Stomach (tissue), 19 donors: Measurements from ENCODE around the gene ARID5A. TPM values are rescaled to one million over a fixed set of nuclear protein-coding genes. Genes with fewer than 3 reads are reported as not detected.
A peak's percentile ranks its signal among the peaks of the same experiment; 100 is the strongest.

Source experiments
- DNase-seq, 2 donors: peaks; one replicate each; pipeline versions ENCODE4 v3.0.0 to v3.0.0-alpha.2; 2013 to 2019
- H3K27ac ChIP-seq, 5 donors: fragments of 200-600 bp in 4 of 5; sonication (generic) in 4 of 5; one replicate each; pipeline ENCODE4 v1.5.1; 2013 to 2019; ENCODE audit warnings: mild to moderate bottlenecking in 1 of 5, moderate library complexity in 1 of 5
- H3K27me3 ChIP-seq, 3 donors: fragments of 200-600 bp; sonication (generic); one replicate each; pipeline ENCODE4 v1.5.1; 2017 to 2019; ENCODE audit warnings: mixed run types in 1 of 3
- H3K36me3 ChIP-seq, 4 donors: fragments of 200-600 bp; sonication (generic); 1 replicate in 3 of 4; 2 replicates in 1 of 4; pipeline ENCODE4 v1.5.1; 2016 to 2019
- H3K4me1 ChIP-seq, 4 donors: fragments of 200-600 bp; sonication (generic); one replicate each; pipeline ENCODE4 v1.5.1; 2016 to 2019
- H3K4me3 ChIP-seq, 4 donors: fragments of 200-600 bp; sonication (generic) in 3 of 4; one replicate each; pipeline ENCODE4 v1.5.1; 2016 to 2019; ENCODE audit warnings: mild to moderate bottlenecking in 1 of 4
- H3K9me3 ChIP-seq, 4 donors: fragments of 200-600 bp; sonication (generic); one replicate each; pipeline ENCODE4 v1.5.1; 2016 to 2019
- CTCF ChIP-seq, 7 experiments: fragments of 450-650 bp in 4 of 7; fragments of 200-600 bp in 3 of 7; sonication (generic) in 3 of 7; IDR thresholded peaks; one replicate each; pipeline ENCODE4 v1.5.1; 2016 to 2019; ENCODE audit warnings: antibody characterized with exemption in 7 of 7, control low read depth in 2 of 7, mild to moderate bottlenecking in 1 of 7
- EP300 ChIP-seq: sonication (generic); formaldehyde crosslinking; IDR thresholded peaks from one replicate; pipeline ENCODE4 v1.6.1; 2017; ENCODE audit warnings: antibody characterized with exemption
- POLR2A ChIP-seq, 4 donors: fragments of 450-650 bp; IDR thresholded peaks; one replicate each; pipeline ENCODE4 v1.6.1; 2016; ENCODE audit warnings: antibody characterized with exemption in 4 of 4, control low read depth in 2 of 4, mild to moderate bottlenecking in 1 of 4, moderate library complexity in 1 of 4
- POLR2AphosphoS5 ChIP-seq, 3 donors: sonication (generic); formaldehyde crosslinking; IDR thresholded peaks; one replicate each; pipeline ENCODE4 v1.6.1; 2016; ENCODE audit warnings: antibody characterized with exemption in 3 of 3
- WGBS, 5 donors: extraction: QIAGEN DNeasy Blood & Tissue Kit in 3 of 5; methylation state at CpG; one replicate each; pipeline versions ENCODE4 v1.1.5 to v1.1.7; 2013 to 2018; 5-methylcytosine and 5-hydroxymethylcytosine counted together
- intact Hi-C: fragments of 100-400 bp; cut with DNase I; formaldehyde crosslinking; loops from one replicate; pipeline ENCODE4 v1.15.1; 2023; ENCODE audit warnings: low total_unique reads
- long read RNA-seq, 10 donors: transcript quantifications; one replicate each; lab custom pipeline, GENCODE V29; 2026
- polyA plus RNA-seq, 3 donors: library from polyadenylated mRNA; stranded (reverse); fragments of 200-250 nt; gene quantifications; one replicate each; pipeline ENCODE4 v1.2.3, GENCODE V29; 2013
- total RNA-seq, 5 donors: library from RNA; depleted of rRNA; stranded (reverse); fragments of >200 nt; gene quantifications; one replicate each; pipeline versions ENCODE4 v1.1.0 to v1.2.3, GENCODE V29; 2014 to 2016
- donor health status: healthy with polysubstance abuse.
- donor health status: Bipolar disorder and iron deficiency.
- donor health status: healthy.

Gene ARID5A
- total RNA-seq (10 to 100 TPM in 3 of 5 donors, 1 to 10 TPM in 2; 1.2 to 26.8 (median 13.6) TPM), polyA plus RNA-seq (10 to 100 TPM; 12.2 to 17.3 (median 15.7) TPM)
- long read RNA-seq, donor 1 = 0 reads
- long read RNA-seq, donor 2, transcript ARID5A-201 (7 exons, 2,188 nt) = major isoform, 5 of 5 reads
- long read RNA-seq, donor 2, partial matches to known transcripts = 0 of 5 reads
- long read RNA-seq, donor 2, other reads (novel, unspliced or antisense) = 0 of 5 reads
- long read RNA-seq, donor 3, partial matches to known transcripts = 0 of 1 reads
- long read RNA-seq, donor 3, other reads (novel, unspliced or antisense) = 0 of 1 reads
- long read RNA-seq, donor 4 = 0 reads
- long read RNA-seq, donor 5, partial matches to known transcripts = 0 of 1 reads
- long read RNA-seq, donor 5, other reads (novel, unspliced or antisense) = 0 of 1 reads
- long read RNA-seq, donor 6 = 0 reads
- long read RNA-seq, donor 7, partial matches to known transcripts = 0 of 5 reads
- long read RNA-seq, donor 7, other reads (novel, unspliced or antisense) = 0 of 5 reads
- long read RNA-seq, donor 8, partial matches to known transcripts = 0 of 2 reads
- long read RNA-seq, donor 8, other reads (novel, unspliced or antisense) = 0 of 2 reads
- long read RNA-seq, donor 9, partial matches to known transcripts = 0 of 3 reads
- long read RNA-seq, donor 9, other reads (novel, unspliced or antisense) = 0 of 3 reads
- long read RNA-seq, donor 10 = 0 reads

GRCh38 chr2:96536445-96537065 is at the start of gene ARID5A:
Gene ARID5A (plus strand): TSS chr2:96536752. CDS start chr2:96536827, 75 bp downstream.
- TF ChIP-seq CTCF (IDR thresholded peaks at IDR 0.05) (peak in 5 of 7 experiments; percentile 34 to 74 (median 47)), EP300 (no peak), POLR2AphosphoS5 (IDR thresholded peaks at IDR 0.05) (peak; percentile 91 to 96 (median 93)), POLR2A (IDR thresholded peaks at IDR 0.05) (no peak)
- H3K9me3 ChIP-seq = no peaks in the 10 kb centered on the region
- peaks cover 0 to under 1% (median 0%) of the 10 kb centered on the region in 4 donors for H3K36me3 ChIP-seq
- DNase-seq = peak; percentile 95 to 98
- H3K4me1 ChIP-seq = peaks cover 62 to 92% (median 83%) of the 10 kb centered on the region in 4 donors
- 0 to 2% (median 1%) methylated on average over 6 to 69 of the region's 69 CpGs for WGBS, 5 donors
- H3K27ac ChIP-seq = peak within 1 kb of the TSS; percentile 89 to 99 (median 98)
- no peaks in the 10 kb centered on the region for H3K27me3 ChIP-seq
- intact Hi-C loops = no loop called here
- peak within 1 kb of the TSS; percentile 84 to 97 (median 90) for H3K4me3 ChIP-seq

- intact Hi-C loops = no loop called here
- 77 to 89% (median 88%) methylated on average over 3 of the region's 3 CpGs for WGBS, 5 donors
- H3K36me3 ChIP-seq = no peaks in the 10 kb centered on the region
These were observed 47.3 kb upstream of the ARID5A start for GRCh38 chr2:96489261-96489660.

GRCh38 chr2:96489663-96490062 is 46.9 kb upstream of the ARID5A start:
- 65 to 86% (median 71%) methylated on average over 1 of the region's 1 CpG for WGBS, 5 donors
- H3K4me3 ChIP-seq = no peak overlapping the region
- DNase-seq = no peak
- intact Hi-C loops = no loop called here
- no peak overlapping the region for H3K27ac ChIP-seq
- peaks cover 5 to 19% (median 12%) of the 10 kb centered on the region in 4 donors for H3K4me1 ChIP-seq
- TF ChIP-seq CTCF (IDR thresholded peaks at IDR 0.05) (no peak), POLR2A (IDR thresholded peaks at IDR 0.05) (no peak), EP300 (no peak), POLR2AphosphoS5 (IDR thresholded peaks at IDR 0.05) (no peak)
- no peaks in the 10 kb centered on the region for H3K27me3 ChIP-seq
- H3K36me3 ChIP-seq = no peaks in the 10 kb centered on the region
- H3K9me3 ChIP-seq = peaks cover 0 to 11% (median 5%) of the 10 kb centered on the region in 4 donors

More at GRCh38 chr2:96489261-96489660, 47.3 kb upstream of the ARID5A start:
- Histone ChIP-seq H3K9me3 (peaks cover 0 to 7% (median 3%) of the 10 kb centered on the region in 4 donors), H3K4me1 (peaks cover 5 to 19% (median 12%) of the 10 kb centered on the region in 4 donors), H3K27me3 (no peaks in the 10 kb centered on the region), H3K4me3 (no peak overlapping the region), H3K27ac (no peak overlapping the region)
- no peak for TF ChIP-seq POLR2A (IDR thresholded peaks at IDR 0.05)
- DNase-seq = no peak

GRCh38 chr2:96491860-96492497 is 44.6 kb upstream of the ARID5A start:
- intact Hi-C loops = no loop called here
- H3K27ac ChIP-seq = no peak overlapping the region
- no peaks in the 10 kb centered on the region for H3K36me3 ChIP-seq
- peaks cover 0 to 23% (median 11%) of the 10 kb centered on the region in 4 donors for H3K9me3 ChIP-seq
- no peak overlapping the region for H3K4me3 ChIP-seq
- peaks cover 0 to under 1% (median 0%) of the 10 kb centered on the region in 3 donors for H3K27me3 ChIP-seq
- TF ChIP-seq POLR2AphosphoS5 (IDR thresholded peaks at IDR 0.05) (no peak), POLR2A (IDR thresholded peaks at IDR 0.05) (no peak), EP300 (no peak), CTCF (IDR thresholded peaks at IDR 0.05) (no peak)
- 89 to 100% (median 100%) methylated on average over 1 of the region's 1 CpG for WGBS, 5 donors
- no peak for DNase-seq
- H3K4me1 ChIP-seq = peaks cover 0 to 2% (median 0%) of the 10 kb centered on the region in 4 donors
